ENCODE data around the gene GPSM1. TPM values are rescaled to one million over a fixed set of nuclear protein-coding genes. Genes with fewer than 3 reads are reported as not detected.

GPSM1 gene
- total and polyA plus RNA-seq, 4 donors = 6.9 to 53.7 (median 25.8) TPM

- no peak overlapping the region for H3K4me3 ChIP-seq (ENCODE audit: low read length in 2 of 2)
- 71 to 73% methylated on average over 31 to 38 of the region's 38 CpGs for WGBS, 2 donors
- H3K9me3 ChIP-seq (ENCODE audit: control insufficient read depth, low read length) = no peaks in the 10 kb centered on the region
- H3K36me3 ChIP-seq (ENCODE audit: control insufficient read depth in 1 of 2, insufficient read depth in 2 of 2, low read length in 1 of 2) = no peaks in the 10 kb centered on the region
- no peak for DNase-seq
- no peak for ATAC-seq (ENCODE audit: low FRiP score)
- H3K4me1 ChIP-seq (ENCODE audit: control insufficient read depth in 1 of 2, insufficient read depth in 2 of 2, low read length in 2 of 2) = no peaks in the 10 kb centered on the region
- no peak overlapping the region for H3K27ac ChIP-seq (ENCODE audit: low read depth in 1 of 2, low read length in 2 of 2)
- intact Hi-C loops (cut with DNase I) = loop anchor here in 1 of 2 donors (5.0 kb wide), 2 partner anchors 33 to 48 kb away; partner anchors contain the start of gene GPSM1
- no peaks in the 10 kb centered on the region for H3K27me3 ChIP-seq (ENCODE audit: control insufficient read depth in 1 of 2, insufficient read depth in 2 of 2, low read length in 1 of 2)
Measured at GRCh38 chr9:136359774-136360718, 32.7 kb downstream of the GPSM1 start.

GRCh38 chr9:136361047-136361753, 33.9 kb downstream of the GPSM1 start:
- Histone ChIP-seq H3K27me3 (ENCODE audit: control insufficient read depth in 1 of 2, insufficient read depth in 2 of 2, low read length in 1 of 2) (no peaks in the 10 kb centered on the region), H3K36me3 (ENCODE audit: control insufficient read depth in 1 of 2, insufficient read depth in 2 of 2, low read length in 1 of 2) (no peaks in the 10 kb centered on the region), H3K4me3 (ENCODE audit: low read length in 2 of 2) (no peak overlapping the region), H3K4me1 (ENCODE audit: control insufficient read depth in 1 of 2, insufficient read depth in 2 of 2, low read length in 2 of 2) (no peaks in the 10 kb centered on the region), H3K9me3 (ENCODE audit: control insufficient read depth, low read length) (no peaks in the 10 kb centered on the region), H3K27ac (ENCODE audit: low read depth in 1 of 2, low read length in 2 of 2) (no peak overlapping the region)
- DNase-seq = no peak
- 70 to 71% methylated on average over 43 of the region's 43 CpGs for WGBS, 2 donors
- intact Hi-C loops (cut with DNase I) = loop anchor here in 1 of 2 donors (5.0 kb wide), 2 partner anchors 34 to 49 kb away; partner anchors contain the start of gene GPSM1
- no peak for ATAC-seq (ENCODE audit: low FRiP score)

GRCh38 chr9:136361754-136362449, 34.6 kb downstream of the GPSM1 start:
- H3K4me1 ChIP-seq (ENCODE audit: control insufficient read depth in 1 of 2, insufficient read depth in 2 of 2, low read length in 2 of 2) = no peaks in the 10 kb centered on the region
- H3K4me3 ChIP-seq (ENCODE audit: low read length in 2 of 2) = no peak overlapping the region
- no peak overlapping the region for H3K27ac ChIP-seq (ENCODE audit: low read depth in 1 of 2, low read length in 2 of 2)
- intact Hi-C loops (cut with DNase I) = loop anchor here in 1 of 2 donors (5.0 kb wide), 2 partner anchors 35 to 50 kb away; partner anchors contain the start of gene GPSM1
- ATAC-seq (ENCODE audit: low FRiP score) = no peak
- H3K27me3 ChIP-seq (ENCODE audit: control insufficient read depth in 1 of 2, insufficient read depth in 2 of 2, low read length in 1 of 2) = no peaks in the 10 kb centered on the region
- H3K9me3 ChIP-seq (ENCODE audit: control insufficient read depth, low read length) = no peaks in the 10 kb centered on the region
- no peaks in the 10 kb centered on the region for H3K36me3 ChIP-seq (ENCODE audit: control insufficient read depth in 1 of 2, insufficient read depth in 2 of 2, low read length in 1 of 2)
- WGBS, 2 donors = 76 to 79% methylated on average over 26 of the region's 26 CpGs
- DNase-seq = no peak

- no peaks in the 10 kb centered on the region for H3K4me1 ChIP-seq (ENCODE audit: control insufficient read depth in 1 of 2, insufficient read depth in 2 of 2, low read length in 2 of 2)
- no peaks in the 10 kb centered on the region for H3K36me3 ChIP-seq (ENCODE audit: control insufficient read depth in 1 of 2, insufficient read depth in 2 of 2, low read length in 1 of 2)
- no peaks in the 10 kb centered on the region for H3K9me3 ChIP-seq (ENCODE audit: control insufficient read depth, low read length)
- H3K27ac ChIP-seq (ENCODE audit: low read depth in 1 of 2, low read length in 2 of 2) = no peak overlapping the region
- 86 to 87% methylated on average over 6 of the region's 6 CpGs for WGBS, 2 donors
- no peak overlapping the region for H3K4me3 ChIP-seq (ENCODE audit: low read length in 2 of 2)
- no peak for ATAC-seq (ENCODE audit: low FRiP score)
- no peak for DNase-seq
- no peaks in the 10 kb centered on the region for H3K27me3 ChIP-seq (ENCODE audit: control insufficient read depth in 1 of 2, insufficient read depth in 2 of 2, low read length in 1 of 2)
- intact Hi-C loops (cut with DNase I) = loop anchor here in 1 of 2 donors (5.0 kb wide), 2 partner anchors 35 to 50 kb away; partner anchors contain the start of gene GPSM1
Measured at GRCh38 chr9:136362450-136362784, 35.1 kb downstream of the GPSM1 start.

- Histone ChIP-seq H3K4me1 (ENCODE audit: control insufficient read depth in 1 of 2, insufficient read depth in 2 of 2, low read length in 2 of 2) (no peaks in the 10 kb centered on the region), H3K36me3 (ENCODE audit: control insufficient read depth in 1 of 2, insufficient read depth in 2 of 2, low read length in 1 of 2) (no peaks in the 10 kb centered on the region), H3K27ac (ENCODE audit: low read depth in 1 of 2, low read length in 2 of 2) (peak within 1 kb of the TSS; percentile 2 to 68), H3K4me3 (ENCODE audit: low read length in 2 of 2) (peak within 1 kb of the TSS; percentile 83 to 88), H3K9me3 (ENCODE audit: control insufficient read depth, low read length) (no peaks in the 10 kb centered on the region), H3K27me3 (ENCODE audit: control insufficient read depth in 1 of 2, insufficient read depth in 2 of 2, low read length in 1 of 2) (no peaks in the 10 kb centered on the region)
- peak; percentile 94 for ATAC-seq (ENCODE audit: low FRiP score)
- 1% methylated on average over 47 to 97 of the region's 97 CpGs for WGBS, 2 donors
- DNase-seq = peak; percentile 98 to 100
- intact Hi-C loops (cut with DNase I) = loop anchor here in 1 of 2 donors (1.0 to 5.0 kb wide), 3 partner anchors 17 to 51 kb away; partner anchors contain the start of gene GPSM1
Measured at GRCh38 chr9:136363106-136363948, 36.0 kb downstream of the GPSM1 start, which contains the start of gene DNLZ. TSS of gene DNLZ (minus strand) at chr9:136363744. CDS start at chr9:136363714, 30 bp downstream.

GRCh38 chr9:136363949-136364748, 36.8 kb downstream of the GPSM1 start:
- 29 to 30% methylated on average over 52 to 54 of the region's 54 CpGs for WGBS, 2 donors
- no peaks in the 10 kb centered on the region for H3K36me3 ChIP-seq (ENCODE audit: control insufficient read depth in 1 of 2, insufficient read depth in 2 of 2, low read length in 1 of 2)
- intact Hi-C loops (cut with DNase I) = loop anchor here in 1 of 2 donors (1.0 to 5.0 kb wide), 3 partner anchors 18 to 52 kb away; partner anchors contain the start of gene GPSM1
- no peak overlapping the region for H3K27ac ChIP-seq (ENCODE audit: low read depth in 1 of 2, low read length in 2 of 2)
- no peak for DNase-seq
- no peak overlapping the region for H3K4me3 ChIP-seq (ENCODE audit: low read length in 2 of 2)
- no peaks in the 10 kb centered on the region for H3K27me3 ChIP-seq (ENCODE audit: control insufficient read depth in 1 of 2, insufficient read depth in 2 of 2, low read length in 1 of 2)
- H3K4me1 ChIP-seq (ENCODE audit: control insufficient read depth in 1 of 2, insufficient read depth in 2 of 2, low read length in 2 of 2) = no peaks in the 10 kb centered on the region
- ATAC-seq (ENCODE audit: low FRiP score) = no peak
- no peaks in the 10 kb centered on the region for H3K9me3 ChIP-seq (ENCODE audit: control insufficient read depth, low read length)
